SU-DHL-6 (cell line): ENCODE data around the gene ZFP37.
"Not testable (repeated sequence)": the region's sequence is repeated elsewhere in the genome, so short reads cannot be mapped to it uniquely, and the experiment has no call there.

Experiments used
- EZH2phosphoT487 ChIP-seq: fragments of 200-600 bp; sonication (generic), shearing (Covaris generic); conservative IDR thresholded peaks from 2 replicates; pipeline ENCODE4 v1.6.1; 2018; ENCODE audit warnings: mild to moderate bottlenecking, antibody characterized with exemption, low read length, moderate library complexity, mixed read lengths
- TF ChIP-seq, protein P1 (sequence below): fragments of 200-600 bp; sonication (generic); IDR thresholded peaks from one replicate; pipeline ENCODE4 v1.5.1; 2017; ENCODE audit warnings: antibody characterized with exemption, mild to moderate bottlenecking, low read length, moderate library complexity; ENCODE audit not compliant: insufficient read depth, poor library complexity, severe bottlenecking

DNA sequence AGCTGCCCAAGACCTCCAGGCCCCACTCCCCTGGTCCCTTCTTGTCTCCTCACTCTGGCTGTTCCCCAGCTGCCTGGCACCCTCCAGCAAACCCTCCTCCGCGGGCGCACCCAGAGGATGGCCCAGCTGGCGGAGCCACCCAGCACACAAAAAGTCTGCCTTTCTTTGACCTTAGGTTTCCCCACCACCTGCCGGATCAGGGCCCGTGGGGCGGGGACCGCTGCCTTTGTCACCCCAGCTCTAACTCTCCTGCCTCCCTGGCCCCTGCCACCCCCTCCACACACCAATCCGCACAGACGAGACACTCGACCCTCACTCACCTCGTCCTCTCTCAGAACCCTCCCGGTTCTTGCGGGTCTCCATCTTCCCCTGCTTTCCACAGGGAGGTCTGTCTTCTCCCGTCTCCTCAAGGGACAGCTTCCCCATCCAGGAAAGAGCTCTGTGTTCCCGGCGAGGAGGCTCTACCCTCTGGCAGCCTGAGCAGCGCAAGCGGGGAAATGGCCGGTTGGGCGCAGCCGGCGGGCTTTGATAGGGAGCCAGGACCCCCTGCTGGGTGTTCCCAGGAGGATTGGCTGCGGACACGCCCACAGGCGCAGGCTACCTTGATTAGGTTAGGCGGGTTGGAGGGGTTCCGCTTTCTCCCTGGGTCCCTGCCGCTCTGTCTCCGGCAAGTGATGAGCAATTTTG is 32.1 kb upstream of the ZFP37 start:
- TF ChIP-seq, protein P1, sequence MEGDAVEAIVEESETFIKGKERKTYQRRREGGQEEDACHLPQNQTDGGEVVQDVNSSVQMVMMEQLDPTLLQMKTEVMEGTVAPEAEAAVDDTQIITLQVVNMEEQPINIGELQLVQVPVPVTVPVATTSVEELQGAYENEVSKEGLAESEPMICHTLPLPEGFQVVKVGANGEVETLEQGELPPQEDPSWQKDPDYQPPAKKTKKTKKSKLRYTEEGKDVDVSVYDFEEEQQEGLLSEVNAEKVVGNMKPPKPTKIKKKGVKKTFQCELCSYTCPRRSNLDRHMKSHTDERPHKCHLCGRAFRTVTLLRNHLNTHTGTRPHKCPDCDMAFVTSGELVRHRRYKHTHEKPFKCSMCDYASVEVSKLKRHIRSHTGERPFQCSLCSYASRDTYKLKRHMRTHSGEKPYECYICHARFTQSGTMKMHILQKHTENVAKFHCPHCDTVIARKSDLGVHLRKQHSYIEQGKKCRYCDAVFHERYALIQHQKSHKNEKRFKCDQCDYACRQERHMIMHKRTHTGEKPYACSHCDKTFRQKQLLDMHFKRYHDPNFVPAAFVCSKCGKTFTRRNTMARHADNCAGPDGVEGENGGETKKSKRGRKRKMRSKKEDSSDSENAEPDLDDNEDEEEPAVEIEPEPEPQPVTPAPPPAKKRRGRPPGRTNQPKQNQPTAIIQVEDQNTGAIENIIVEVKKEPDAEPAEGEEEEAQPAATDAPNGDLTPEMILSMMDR, result not testable (repeated sequence)
- TF ChIP-seq EZH2phosphoT487, result not testable (repeated sequence)
